Stimulated activated CD8-positive, alpha-beta memory T cell treated with anti-CD3 and anti-CD28 coated beads, Interleukin-4, amount 100 ng/mL, for 24 hours (primary cell): ENCODE results near the gene CBFB.
"Not testable (repeated sequence)": the region's sequence is repeated elsewhere in the genome, so short reads cannot be mapped to it uniquely, and the experiment has no call there.

ENCODE experiments used
- DNase-seq: peaks from one replicate; pipeline ENCODE4 v3.0.0-alpha.2; 2020; ENCODE audit warnings: low read depth

Gene CBFB

DNA sequence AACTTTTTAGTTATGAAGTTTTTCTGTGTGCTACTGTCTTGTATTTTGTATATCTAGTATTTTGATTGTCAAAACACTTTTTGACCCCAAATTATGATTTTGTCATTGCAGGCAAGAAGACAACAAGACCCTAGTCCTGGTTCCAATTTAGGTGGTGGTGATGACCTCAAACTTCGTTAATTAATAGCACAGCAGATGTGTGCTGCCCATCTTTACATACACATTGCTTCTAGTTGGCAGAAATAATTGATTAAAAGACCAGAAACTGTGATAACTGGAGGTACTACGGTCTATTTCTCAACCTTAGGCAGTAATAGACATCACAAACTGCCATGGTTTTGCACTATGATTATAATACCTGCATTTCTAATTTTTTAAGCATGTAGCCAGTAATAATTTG, 69.7 kb downstream of the CBFB start:
- no peak for DNase-seq

DNA sequence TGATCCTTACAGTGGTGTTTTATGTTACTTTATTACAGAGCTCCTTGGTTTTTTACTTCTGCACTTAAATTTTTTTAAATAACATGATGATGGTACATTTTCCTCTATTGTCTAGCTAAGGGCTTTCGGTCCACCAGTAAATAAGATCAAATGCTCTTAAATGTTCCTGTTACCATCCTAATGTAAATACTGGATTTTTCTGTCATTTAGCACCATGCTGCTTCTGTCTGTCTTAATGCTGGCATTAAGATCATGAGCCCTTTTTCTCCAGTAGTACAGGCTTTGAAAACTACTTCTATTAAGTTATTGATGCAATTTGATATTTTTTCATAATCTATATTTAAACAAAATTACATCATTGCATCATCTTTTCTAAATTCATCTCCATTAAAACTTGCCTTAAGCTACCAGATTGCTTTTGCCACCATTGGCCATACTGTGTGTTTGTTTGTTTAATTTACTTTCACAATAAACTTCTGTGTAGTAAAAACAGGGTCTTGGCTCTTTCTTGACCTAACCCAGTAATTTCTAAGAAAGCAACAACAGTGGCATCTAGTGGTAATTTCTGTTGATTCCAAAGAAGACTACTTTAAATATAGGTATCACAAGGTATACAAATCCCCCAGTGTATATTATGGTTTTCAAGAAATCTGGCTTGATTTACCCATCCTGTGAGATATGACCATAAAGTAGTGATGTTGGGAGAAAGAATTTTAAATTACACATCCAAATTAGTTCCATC, 71.8 kb downstream of the CBFB start:
- DNase-seq = no peak

DNA sequence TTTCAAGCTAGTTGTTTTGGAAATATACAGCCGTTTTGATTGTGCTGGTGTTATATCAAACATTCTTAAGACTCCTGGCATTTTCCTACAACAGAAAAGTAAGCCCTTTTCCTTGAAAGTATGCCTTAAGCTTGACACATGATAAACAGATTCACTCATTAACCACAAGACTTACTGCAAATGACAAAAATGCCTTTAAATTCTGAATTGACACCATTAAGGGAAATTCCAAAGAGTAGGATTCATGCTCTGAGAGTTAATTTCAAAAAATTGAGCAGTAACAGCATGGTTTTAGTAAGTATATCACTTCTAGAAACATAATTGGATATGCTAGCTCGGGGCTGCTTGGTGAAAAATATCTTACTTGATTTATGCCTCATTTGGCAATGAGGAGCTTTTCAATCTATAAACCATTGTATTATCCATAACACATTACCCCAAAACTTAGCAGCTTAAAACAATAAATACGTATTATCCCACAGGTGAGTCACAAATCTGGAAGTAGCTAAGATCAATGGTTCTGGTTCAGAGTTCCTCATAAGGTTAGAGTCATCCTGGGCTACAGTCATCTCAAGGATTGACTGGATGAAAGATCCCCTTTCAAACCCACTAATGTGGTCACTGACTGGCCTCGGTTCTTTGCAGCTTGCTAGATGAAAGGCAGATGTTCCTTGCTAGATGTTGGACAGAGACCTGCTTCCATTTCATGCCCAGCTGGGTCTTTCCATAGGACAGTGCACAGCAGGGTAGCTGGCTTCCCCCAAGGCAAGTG, 72.5 kb downstream of the CBFB start:
- DNase-seq = no peak

DNA sequence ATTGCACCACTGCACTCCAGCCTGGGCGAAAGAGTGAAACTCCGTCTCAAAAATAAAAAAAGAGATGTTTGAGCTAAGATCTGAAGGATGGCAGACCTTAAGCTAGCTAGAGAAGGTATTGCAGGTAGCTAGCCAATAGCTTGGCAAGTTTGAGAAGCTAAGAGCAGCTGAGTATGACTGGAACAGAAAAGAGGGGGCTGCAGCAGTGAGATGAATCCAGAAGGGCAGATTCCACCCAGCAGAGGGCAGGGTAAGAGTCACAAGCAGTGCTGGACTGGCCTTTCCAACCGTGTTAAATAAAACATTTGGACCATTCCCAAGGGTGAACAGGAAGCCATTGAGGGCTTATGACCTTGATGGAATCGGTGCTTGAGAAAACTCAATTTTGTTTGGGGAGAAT, 75.1 kb downstream of the CBFB start:
- no peak for DNase-seq

DNA sequence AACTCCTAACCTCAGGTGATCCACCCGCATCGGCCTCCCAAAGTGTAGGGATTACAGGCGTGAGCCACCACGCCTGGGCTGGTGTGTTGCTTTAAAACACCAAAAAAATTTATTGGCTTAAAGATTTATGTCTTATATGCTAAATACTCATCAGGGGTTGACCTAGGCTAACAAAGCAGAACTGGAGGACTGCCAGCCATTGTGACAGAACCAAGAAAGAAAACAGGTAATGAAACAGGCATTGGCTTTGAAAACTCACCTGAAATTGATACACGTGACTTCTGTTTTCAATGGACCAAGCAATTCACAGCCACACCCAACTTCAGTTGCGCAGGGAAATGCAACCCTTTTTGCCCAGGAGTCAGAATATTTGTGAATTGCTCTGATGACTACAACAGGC, 75.9 kb downstream of the CBFB start:
- no peak for DNase-seq

DNA sequence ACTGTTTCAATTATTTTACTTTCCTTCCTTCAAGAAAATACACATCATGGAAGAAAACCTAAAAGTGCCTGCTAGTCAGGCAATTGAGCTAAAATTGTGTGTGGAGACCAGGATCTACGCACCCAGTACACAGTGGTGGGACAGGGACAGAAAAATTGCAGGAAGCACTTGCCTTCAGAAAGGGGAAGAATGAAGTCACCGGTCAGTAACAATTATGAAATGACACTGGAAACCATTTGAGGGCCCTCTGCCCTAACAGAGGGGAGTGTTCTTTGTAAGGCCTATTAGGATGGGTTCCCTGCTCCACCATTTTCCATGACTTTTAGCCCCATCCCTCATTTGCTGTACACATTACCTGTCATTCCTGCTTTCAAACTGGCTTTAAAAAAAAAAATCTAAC, 76.3 kb downstream of the CBFB start:
- no peak for DNase-seq

DNA sequence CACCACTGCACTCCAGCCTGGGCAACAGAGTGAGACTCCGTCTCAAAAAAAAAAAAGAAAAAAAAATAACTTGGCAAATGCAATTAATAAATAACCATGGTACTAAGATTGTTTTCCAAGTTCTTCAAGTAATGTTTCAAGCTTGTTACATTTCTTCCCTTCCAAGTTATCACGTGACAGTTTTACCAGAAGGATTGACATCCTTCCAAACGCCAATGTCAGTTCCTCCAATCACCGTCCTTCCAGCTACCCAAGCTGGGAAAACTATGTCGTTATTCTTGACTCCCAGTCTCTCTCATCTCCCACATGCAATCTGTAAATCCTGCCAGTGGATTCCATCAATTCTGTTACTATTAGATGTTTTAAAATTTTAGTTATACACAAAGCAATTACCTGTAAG, 76.9 kb downstream of the CBFB start:
- no peak for DNase-seq

DNA sequence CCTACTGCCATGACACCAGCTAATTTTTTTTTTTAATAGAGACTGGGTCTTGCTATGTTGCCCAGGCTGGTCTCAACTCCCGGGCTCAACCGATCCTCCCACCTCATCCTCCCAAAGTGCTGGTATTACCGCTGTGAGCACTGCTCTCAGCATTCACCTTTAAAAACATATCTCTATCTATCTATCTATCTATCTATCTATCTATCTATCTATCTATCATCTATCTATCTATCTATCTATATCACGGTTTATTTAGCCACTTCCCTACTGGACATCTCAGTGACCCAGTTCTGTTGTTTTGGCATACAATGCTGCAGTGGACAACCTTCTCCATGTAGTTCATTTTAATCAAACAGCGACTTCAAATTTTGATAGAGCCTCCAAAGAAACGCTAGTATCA, 79.5 kb downstream of the CBFB start:
- DNase-seq = no peak

DNA sequence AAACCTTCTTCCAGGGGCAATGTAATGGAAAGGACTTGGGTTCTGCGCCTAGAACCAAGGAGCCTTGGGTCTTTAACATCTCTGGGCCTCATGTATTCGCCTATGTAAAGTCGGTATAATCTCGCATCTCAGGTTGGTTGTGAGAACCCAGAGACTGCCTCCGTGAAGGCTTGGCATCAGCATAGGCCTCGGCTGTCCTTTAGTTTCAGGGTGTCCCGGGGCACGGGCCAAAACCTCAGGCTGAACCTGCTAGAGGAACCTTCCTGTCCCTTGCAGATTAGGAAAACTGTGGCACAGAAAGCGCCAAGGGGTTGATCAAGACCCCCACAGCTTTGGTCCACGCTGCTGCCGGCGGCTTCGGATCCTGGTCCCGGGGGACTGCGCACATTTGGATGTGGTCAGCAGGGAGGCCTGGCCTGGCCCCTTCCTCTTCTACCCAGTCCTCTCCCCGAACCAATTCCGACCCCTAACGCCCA, 80.0 kb downstream of the CBFB start:
- DNase-seq = no peak

DNA sequence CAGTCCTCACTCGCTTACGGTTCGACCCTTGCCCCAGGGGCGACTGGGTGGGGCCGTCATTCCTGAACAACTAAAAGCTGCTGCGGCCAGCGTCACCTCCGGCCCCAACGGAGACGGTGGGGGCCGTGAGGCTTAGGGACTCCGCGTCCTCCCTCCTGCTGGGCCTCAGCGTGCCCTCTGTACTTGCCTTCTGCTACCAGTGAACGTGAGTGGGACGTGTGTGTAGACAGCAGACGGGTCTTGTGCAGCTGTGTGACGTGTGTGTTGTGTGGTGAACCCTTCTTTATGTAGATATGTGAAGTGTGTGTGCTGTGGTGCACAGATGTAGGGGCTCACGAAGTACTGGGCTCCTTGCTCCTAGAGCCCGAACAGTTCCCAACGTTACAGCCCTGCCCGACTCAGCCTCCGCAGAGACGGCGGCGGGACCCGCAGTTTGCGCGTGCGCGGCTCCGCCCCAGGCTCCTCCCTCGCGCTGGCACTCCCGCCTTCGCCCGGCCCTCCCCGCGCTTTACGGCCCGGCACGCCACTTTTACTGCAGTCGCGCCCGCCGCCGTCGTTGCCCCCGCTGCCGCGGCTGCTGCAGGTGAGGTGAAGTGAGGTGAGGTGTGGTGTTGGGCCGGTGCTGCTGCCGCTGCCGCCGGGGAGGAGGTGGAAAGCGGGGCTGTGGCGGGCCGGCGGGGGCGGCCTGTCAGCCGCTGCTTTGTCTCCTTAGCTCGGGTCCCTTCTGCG, 80.6 kb downstream of the CBFB start, which contains the start of gene PHAF1:
PHAF1 (plus strand) TSS at position 535 of the 729 bp plus-strand sequence. CDS start 235 bp downstream, outside the sequence.
- DNase-seq = peak; percentile 95

DNA sequence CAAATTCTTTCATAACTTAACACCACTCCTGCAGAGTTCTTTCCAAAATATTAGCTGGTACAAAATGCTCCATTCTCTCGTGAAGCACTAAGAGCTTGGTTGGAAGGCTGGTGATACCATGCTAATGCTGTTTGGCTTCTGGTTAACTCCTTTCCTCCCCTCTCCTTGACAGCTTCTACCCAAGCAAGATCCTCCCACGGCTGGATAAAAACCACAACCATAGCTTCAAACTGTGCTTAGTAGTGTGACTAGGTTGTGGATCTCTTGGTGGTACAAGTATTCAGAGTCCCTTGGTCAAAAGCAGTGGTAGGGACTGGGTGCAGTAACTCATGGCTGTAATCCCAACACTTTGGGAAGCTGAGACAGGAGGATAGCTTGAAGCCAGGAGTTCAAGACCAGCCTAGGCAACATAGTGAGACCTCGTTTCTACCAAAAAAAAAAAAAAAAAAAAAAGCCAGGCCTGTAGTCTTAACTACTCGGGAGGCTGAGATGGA, 83.0 kb downstream of the CBFB start:
- no peak for DNase-seq

DNA sequence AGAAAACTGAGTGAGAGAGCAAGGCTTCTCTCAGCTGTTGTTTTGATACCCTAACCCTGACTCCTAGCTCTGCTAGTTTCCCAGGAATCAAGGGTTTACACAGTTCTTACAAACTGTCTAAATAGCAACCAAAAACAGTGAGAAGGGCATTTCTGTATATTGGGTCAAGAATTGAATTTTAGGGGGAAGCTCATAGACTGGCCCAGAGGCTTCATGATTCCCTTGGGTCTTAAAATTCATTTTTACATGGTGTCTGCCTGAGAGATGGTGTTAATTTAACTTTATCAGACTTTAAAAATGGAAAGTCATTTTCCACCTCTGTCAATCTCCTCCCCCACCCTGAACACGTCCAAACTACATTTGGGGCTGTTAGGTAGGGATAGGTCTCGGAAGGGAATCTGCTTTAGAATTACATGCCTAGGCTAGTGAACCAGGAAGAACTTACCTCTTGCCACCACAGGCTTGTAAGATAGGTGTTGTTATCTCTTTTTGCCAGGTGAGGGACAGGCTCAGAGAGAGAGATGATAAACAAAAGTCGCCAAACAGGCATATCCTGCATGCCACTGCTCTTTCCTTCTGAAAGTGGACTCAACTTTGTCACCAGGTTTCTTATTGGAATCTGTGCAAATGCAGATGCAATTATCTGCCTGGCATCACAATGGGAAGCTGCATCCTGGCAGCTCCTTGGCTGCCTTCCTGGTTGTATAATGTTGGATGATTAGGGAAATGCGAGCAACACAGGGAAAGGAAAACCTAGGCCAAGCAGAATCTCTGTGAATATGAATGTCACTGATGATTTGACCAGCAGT, 83.8 kb downstream of the CBFB start:
- no peak for DNase-seq

DNA sequence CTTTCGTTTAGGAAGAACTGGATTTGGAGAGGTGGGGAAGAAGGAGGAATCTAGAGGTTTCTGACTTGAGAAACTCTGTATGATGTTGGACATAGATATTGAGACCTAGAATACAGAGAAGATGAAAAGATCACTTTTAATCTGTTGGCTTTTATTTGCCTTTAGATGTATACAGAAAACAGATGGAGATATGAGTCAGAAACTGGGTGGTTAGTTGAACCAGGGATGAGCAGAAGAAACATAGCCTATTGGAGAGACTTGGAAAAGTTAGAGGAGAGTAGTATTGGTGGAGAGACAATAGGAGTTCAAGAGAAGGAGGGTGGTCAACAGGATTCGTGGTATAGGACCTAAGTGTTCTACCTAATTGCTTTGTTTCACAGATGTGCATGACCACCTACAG, 85.8 kb downstream of the CBFB start:
- DNase-seq = no peak

DNA sequence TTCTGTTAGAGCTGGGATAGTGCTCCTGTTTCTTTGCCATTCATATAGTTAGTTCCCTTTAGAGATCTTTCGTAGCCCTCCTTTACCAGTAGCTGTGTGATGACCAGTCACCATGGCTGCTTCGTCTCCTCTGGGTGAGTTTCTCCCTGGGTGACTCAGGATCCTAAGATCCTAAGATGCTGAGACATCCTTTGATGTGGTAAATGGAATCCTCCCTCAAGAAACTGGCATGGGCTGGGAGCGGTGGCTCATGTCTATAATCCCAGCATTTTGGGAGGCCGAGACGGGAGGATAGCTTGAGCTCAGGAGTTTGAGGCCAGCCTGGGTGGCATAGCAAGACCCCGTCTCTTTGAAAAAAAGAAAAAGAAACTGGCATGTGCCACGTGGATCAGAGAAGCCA, 86.7 kb downstream of the CBFB start:
- DNase-seq = no peak

DNA sequence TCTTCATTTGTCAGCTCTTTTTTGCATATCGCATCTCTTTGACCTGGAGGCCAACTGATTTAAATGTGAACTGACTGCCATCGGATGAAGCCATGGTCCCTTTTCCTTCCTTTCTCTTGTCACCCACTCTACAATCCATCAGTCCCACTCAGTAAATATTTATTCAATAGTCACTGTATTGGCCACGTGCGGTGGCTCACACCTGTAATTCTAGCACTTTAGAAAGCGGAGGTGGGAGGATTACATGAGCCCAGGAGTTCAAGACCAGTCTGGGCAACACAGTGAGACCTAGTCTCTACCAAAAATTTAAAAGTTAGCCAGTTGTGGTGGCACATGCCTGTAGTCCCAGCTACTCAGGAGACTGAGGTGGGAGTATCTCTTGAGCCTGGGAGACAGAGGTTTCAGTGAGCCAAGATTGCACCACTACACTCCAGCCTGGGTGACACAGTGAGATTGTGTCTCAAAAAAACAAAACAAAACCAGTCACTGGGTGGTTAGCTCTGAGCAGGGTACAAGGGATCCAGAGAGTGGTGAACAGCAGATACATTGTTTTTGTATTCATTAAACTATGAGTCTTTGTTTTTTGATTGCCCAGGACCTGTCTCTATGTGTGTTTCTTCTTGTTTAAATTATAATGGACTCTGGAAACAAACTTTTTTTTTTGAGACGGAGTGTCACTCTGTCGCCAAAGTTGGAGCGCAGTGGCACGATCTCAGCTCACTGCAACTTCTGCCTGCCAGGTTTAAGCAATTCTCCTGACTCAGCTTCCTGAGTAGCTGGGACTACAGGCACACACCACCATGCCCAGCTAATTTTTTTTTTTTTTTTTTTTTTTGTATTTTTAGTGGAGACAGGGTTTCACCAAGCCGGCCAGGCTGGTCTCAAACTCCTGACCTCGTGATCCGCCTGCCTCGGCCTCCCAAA, 87.7 kb downstream of the CBFB start:
- DNase-seq = no peak

DNA sequence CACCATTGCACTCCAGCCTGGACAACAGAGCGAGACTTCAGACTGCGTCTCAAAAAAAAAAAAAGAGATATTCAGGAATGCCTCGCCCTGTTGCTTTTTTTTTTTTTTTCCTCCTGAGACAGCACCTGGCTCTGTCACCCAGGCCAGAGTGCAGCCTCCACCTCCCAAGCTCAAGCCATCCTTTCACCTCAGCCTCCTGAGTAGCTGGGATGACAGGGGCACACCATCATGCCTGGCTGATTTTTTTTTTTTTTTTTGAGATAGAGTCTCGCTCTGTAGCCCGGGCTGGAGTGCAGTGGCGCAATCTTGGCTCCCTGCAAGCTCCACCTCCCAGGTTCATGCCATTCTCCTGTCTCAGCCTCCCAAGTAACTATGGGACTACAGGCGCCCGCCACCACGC, 88.8 kb downstream of the CBFB start:
- DNase-seq = no peak

DNA sequence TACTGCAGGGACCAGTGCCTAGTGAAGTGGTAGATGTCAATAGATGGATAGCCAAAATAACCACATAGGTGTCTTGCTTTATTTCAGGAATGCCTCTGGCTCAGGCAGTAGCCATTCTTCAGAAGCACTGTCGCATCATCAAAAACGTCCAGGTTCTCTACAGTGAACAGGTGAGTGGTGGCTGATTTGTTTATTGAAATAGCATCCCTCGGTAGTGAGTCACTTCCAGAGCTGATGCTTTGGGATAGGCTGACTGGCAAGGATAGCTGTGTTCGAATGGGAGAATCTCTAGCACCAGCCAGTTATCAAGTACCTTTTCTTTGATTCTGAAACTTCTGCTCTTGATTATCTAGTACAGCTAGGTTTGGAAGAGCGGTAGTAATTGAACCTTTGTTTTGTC, 91.1 kb downstream of the CBFB start:
- no peak for DNase-seq

DNA sequence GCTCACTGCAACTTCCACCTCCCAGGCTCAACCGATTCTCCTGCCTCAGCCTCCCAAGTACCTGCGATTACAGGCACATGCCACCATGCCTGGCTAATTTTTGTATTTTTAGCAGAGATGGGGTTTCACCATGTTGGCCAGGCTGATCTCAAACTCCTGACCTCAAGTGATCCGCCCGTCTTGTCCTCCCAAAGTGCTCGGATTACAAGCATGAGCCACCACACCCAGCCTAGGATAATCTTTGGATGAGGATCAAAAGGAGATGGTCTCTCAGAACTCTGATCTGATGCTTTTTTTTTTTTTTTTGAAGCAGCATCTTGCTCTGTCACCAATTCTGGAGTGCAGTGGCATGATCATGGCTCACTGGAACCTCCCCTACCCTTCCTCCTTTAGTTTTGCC, 93.8 kb downstream of the CBFB start:
- not testable (repeated sequence) for DNase-seq

DNA sequence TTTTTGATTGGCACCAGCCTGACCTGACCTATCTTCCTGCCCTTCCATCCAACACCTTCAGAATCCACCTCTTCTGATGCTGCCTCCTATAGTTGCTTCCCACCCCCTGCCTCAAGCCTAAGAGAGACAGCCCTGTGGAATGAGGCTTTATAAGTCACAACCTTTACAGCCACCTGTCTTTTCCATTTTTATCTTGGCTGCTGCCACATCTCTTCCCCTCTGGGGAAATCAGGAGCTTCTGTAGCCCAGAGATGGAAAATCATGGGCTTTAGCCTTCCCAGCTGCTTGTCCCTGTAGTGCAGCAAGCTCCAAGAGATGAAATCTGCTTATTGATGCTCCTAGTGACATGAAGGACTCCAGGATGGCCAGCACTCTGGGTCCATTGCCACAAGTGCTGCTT, 99.5 kb downstream of the CBFB start:
- no peak for DNase-seq

DNA sequence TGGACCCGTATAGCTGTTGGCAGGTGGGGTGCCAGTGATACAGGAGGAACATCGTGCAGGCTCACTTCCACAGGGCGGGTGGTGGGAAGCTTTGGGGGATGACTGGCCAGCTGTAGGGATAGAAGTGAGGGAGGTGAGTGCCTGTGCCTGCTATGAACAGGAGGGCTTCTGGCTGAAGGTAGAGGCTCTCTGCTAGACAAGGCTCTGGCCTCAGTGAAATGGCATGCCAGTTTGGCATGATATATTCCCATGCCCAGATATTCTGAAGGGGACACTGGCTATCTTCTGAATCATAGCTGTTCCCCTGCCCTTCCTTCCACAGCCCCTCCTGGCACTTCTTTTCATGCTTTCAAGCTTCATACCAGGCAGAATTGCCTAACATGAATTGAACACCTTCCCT, 99.9 kb downstream of the CBFB start:
- no peak for DNase-seq

DNA sequence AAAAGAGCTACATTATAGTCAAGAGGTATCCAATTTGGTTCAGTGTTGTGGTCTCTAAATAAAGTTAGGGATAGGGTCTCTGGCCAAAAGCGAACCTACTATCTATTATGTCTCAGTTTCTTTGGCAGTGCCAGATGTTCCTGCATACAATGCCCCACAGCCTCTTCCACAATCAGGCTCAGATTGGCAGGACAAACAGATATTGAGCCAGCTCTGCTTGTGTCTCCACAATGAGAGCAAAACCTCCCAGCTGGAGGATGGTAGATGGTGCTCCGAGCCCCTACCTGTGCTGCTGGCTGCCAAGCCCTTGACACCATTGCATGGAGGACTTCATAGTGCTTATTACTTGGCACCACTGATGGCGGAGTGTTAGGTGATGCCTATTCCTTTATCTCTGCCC, 100.5 kb downstream of the CBFB start:
- DNase-seq = no peak
